Transverse colon (tissue), 4 donors: ENCODE measurements around the gene KIAA0232. TPM values are rescaled to one million over a fixed set of nuclear protein-coding genes. Genes with fewer than 3 reads are reported as not detected.

ENCODE experiments used
- DNase-seq: peaks from one replicate; pipeline ENCODE4 v3.0.0-alpha.2; 2019
- H3K27ac ChIP-seq, 4 donors: fragments of 200-600 bp; sonication (generic); 2 replicates each; pipeline ENCODE4 v1.5.1; 2016 to 2018; ENCODE audit warnings: inconsistent platforms in 4 of 4
- H3K27me3 ChIP-seq: fragments of 200-600 bp; sonication (generic); 2 replicates; pipeline ENCODE4 v1.5.1; 2017; ENCODE audit warnings: inconsistent platforms
- H3K36me3 ChIP-seq, 4 donors: fragments of 200-600 bp; sonication (generic); 2 replicates each; pipeline ENCODE4 v1.5.1; 2017 to 2019; ENCODE audit warnings: inconsistent platforms in 4 of 4
- H3K4me1 ChIP-seq, 4 donors: fragments of 200-600 bp; sonication (generic); 2 replicates each; pipeline ENCODE4 v1.5.1; 2017 to 2020; ENCODE audit warnings: inconsistent platforms in 4 of 4
- H3K4me3 ChIP-seq, 4 donors: fragments of 200-600 bp; sonication (generic); 1 replicate in 1 of 4; 2 replicates in 3 of 4; pipeline versions ENCODE4 v1.5.1 to v1.6.1; 2017 to 2019; ENCODE audit warnings: inconsistent platforms in 4 of 4
- H3K9me3 ChIP-seq, 2 donors: fragments of 200-600 bp; sonication (generic); 2 replicates each; pipeline ENCODE4 v1.5.1; 2017 to 2019; ENCODE audit warnings: inconsistent platforms in 2 of 2
- EP300 ChIP-seq: sonication (generic); formaldehyde crosslinking; IDR thresholded peaks from one replicate; pipeline ENCODE4 v1.6.1; 2017; ENCODE audit warnings: antibody characterized with exemption, low read depth
- POLR2A ChIP-seq: fragments of 450-650 bp; IDR thresholded peaks from one replicate; pipeline ENCODE4 v1.6.1; 2016; ENCODE audit warnings: antibody characterized with exemption, mild to moderate bottlenecking, moderate library complexity
- POLR2AphosphoS5 ChIP-seq, 3 donors: sonication (generic); formaldehyde crosslinking; IDR thresholded peaks; one replicate each; pipeline ENCODE4 v1.6.1; 2016; ENCODE audit warnings: antibody characterized with exemption in 3 of 3
- WGBS, 2 donors: methylation state at CpG; one replicate each; pipeline ENCODE4 v1.1.5; 2018; ENCODE audit warnings: low coverage in 1 of 2; 5-methylcytosine and 5-hydroxymethylcytosine counted together
- in situ Hi-C, 4 donors: fragments of 200-750 bp; cut with MboI; loops; one replicate each; pipeline versions ENCODE4 v1.15.0 to v1.15.1; 2017; ENCODE audit warnings: low sequenced_read_pairs in 3 of 4, low pct_ligation_motif_present in 1 of 4, low pct_unique_long_range_greater_than_20kb in 1 of 4
- intact Hi-C: fragments of 100-400 bp; cut with DNase I; formaldehyde crosslinking; loops from one replicate; pipeline ENCODE4 v1.15.1; 2023; ENCODE audit warnings: low total_unique reads
- total RNA-seq, 4 donors: library from RNA; depleted of rRNA; stranded (reverse); fragments of >200 nt; gene quantifications; one replicate each; pipeline ENCODE4 v1.1.0, GENCODE V29; 2016
- TF ChIP-seq, protein P1 (sequence below), 5 experiments: fragments of 200-600 bp in 3 of 5; fragments of 450-650 bp in 2 of 5; sonication (generic) in 3 of 5; IDR thresholded peaks; 1 replicate in 2 of 5; 2 replicates in 3 of 5; pipeline ENCODE4 v1.5.1; 2016 to 2017; ENCODE audit warnings: antibody characterized with exemption in 5 of 5, inconsistent platforms in 3 of 5, mild to moderate bottlenecking in 2 of 5, moderate library complexity in 1 of 5

The KIAA0232 gene
- total RNA-seq, 4 donors from 2014 or later = 17.9 to 83.4 (median 43.0) TPM

GRCh38 chr4:6746721-6747293 lies 35.7 kb upstream of the KIAA0232 start:
- peak; percentile 79 for DNase-seq
- WGBS, 2 donors = 43% methylated on average over 20 of the region's 20 CpGs; no CpG with 5 or more reads in 1 of the 2 donors
- no peaks in the 10 kb centered on the region for H3K9me3 ChIP-seq
- H3K4me1 ChIP-seq = peaks cover 23 to 58% (median 49%) of the 10 kb centered on the region in 4 donors
- intact Hi-C loops (no loop called here), in situ Hi-C loops (loop anchor here in 1 of 4 donors (25.0 kb wide), 1 partner anchor 315 kb away; the partner anchor contains the start of gene GRPEL1)
- no peaks in the 10 kb centered on the region for H3K27me3 ChIP-seq
- TF ChIP-seq POLR2A = no peak
- no peak for TF ChIP-seq POLR2AphosphoS5 (IDR thresholded peaks at IDR 0.05)
- no peak for TF ChIP-seq EP300
- TF ChIP-seq, protein P1, sequence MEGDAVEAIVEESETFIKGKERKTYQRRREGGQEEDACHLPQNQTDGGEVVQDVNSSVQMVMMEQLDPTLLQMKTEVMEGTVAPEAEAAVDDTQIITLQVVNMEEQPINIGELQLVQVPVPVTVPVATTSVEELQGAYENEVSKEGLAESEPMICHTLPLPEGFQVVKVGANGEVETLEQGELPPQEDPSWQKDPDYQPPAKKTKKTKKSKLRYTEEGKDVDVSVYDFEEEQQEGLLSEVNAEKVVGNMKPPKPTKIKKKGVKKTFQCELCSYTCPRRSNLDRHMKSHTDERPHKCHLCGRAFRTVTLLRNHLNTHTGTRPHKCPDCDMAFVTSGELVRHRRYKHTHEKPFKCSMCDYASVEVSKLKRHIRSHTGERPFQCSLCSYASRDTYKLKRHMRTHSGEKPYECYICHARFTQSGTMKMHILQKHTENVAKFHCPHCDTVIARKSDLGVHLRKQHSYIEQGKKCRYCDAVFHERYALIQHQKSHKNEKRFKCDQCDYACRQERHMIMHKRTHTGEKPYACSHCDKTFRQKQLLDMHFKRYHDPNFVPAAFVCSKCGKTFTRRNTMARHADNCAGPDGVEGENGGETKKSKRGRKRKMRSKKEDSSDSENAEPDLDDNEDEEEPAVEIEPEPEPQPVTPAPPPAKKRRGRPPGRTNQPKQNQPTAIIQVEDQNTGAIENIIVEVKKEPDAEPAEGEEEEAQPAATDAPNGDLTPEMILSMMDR (IDR thresholded peaks at IDR 0.05) = no peak
- H3K36me3 ChIP-seq = no peaks in the 10 kb centered on the region
- H3K27ac ChIP-seq = peak overlapping the region; percentile 82 to 89 (median 86)
- H3K4me3 ChIP-seq = no peak overlapping the region

GRCh38 chr4:6747294-6748051 lies 35.1 kb upstream of the KIAA0232 start:
- intact Hi-C loops = no loop called here
- no peak overlapping the region for H3K4me3 ChIP-seq
- no peaks in the 10 kb centered on the region for H3K36me3 ChIP-seq
- peaks cover 23 to 65% (median 50%) of the 10 kb centered on the region in 4 donors for H3K4me1 ChIP-seq
- no peaks in the 10 kb centered on the region for H3K27me3 ChIP-seq
- DNase-seq = peak; percentile 88
- in situ Hi-C loops = loop anchor here in 1 of 4 donors (25.0 kb wide), 1 partner anchor 315 kb away; the partner anchor contains the start of gene GRPEL1
- peak; percentile 19 to 82 (median 66) for TF ChIP-seq POLR2AphosphoS5 (IDR thresholded peaks at IDR 0.05)
- TF ChIP-seq, protein P1 (IDR thresholded peaks at IDR 0.05) = no peak
- peak; percentile 77 for TF ChIP-seq POLR2A
- peak overlapping the region; percentile 82 to 89 (median 86) for H3K27ac ChIP-seq
- WGBS, 2 donors = 45% methylated on average over 11 of the region's 11 CpGs; no CpG with 5 or more reads in 1 of the 2 donors
- no peaks in the 10 kb centered on the region for H3K9me3 ChIP-seq

DNA sequence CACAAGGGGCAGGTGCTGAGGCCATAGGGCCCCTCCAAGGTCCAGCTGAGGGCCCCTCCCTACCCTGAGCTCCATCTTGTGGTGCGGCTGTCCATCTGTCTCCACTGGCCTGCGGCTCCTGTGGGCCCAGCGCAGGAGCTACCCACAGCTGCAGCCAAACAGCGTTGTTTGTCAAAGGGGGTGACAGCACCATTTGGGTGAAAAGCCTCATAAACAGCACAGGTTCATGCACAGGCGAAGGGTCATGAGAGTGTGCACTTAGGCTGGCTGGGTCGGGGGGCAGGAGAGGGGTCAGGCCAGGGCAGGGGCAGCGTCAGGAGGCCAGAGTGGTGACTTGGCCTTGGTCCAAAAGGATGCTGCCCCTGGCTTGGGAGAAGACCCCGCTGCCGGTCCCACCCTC lies 34.2 kb upstream of the KIAA0232 start:
- Histone ChIP-seq H3K36me3 (no peaks in the 10 kb centered on the region), H3K4me1 (peaks cover 31 to 73% (median 58%) of the 10 kb centered on the region in 4 donors), H3K27me3 (no peaks in the 10 kb centered on the region), H3K27ac (peak overlapping the region; percentile 82 to 89 (median 86)), H3K4me3 (no peak overlapping the region), H3K9me3 (no peaks in the 10 kb centered on the region)
- intact Hi-C loops (no loop called here), in situ Hi-C loops (loop anchor here in 1 of 4 donors (25.0 kb wide), 1 partner anchor 314 kb away; the partner anchor contains the start of gene GRPEL1)
- 53 to 92% methylated on average over 3 to 9 of the region's 9 CpGs for WGBS, 2 donors
- no peak for TF ChIP-seq EP300
- TF ChIP-seq POLR2AphosphoS5 (IDR thresholded peaks at IDR 0.05) = no peak
- TF ChIP-seq POLR2A = no peak
- TF ChIP-seq, protein P1 (IDR thresholded peaks at IDR 0.05) = no peak
- DNase-seq = no peak
